HK-2 (cell line): ENCODE data around the gene NTM.

Experiments used
- DNase-seq: peaks from one replicate; pipeline ENCODE4 v3.0.0-alpha.2; 2018; ENCODE audit not compliant: unreplicated experiment

The NTM gene

DNA sequence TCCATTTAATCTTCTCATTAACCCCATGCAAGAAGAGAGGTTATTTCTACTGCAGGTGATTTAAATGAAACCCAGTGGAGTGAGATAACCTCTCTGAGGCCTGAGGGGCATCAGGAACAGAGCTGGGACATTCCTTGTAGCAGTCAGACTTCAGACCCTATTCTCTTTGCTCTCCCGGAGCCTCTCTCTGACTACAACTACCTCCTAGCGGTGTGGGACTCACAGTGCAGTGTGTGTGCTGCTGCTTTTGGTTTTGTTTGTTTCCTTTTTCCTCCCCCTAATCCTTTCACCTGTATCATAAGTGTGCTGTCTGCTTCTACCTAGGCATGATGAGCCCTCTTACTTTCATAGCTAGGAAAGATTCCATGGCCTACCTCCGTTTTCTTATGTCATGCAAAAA, 769.6 kb downstream of the NTM start:
- no peak for DNase-seq

DNA sequence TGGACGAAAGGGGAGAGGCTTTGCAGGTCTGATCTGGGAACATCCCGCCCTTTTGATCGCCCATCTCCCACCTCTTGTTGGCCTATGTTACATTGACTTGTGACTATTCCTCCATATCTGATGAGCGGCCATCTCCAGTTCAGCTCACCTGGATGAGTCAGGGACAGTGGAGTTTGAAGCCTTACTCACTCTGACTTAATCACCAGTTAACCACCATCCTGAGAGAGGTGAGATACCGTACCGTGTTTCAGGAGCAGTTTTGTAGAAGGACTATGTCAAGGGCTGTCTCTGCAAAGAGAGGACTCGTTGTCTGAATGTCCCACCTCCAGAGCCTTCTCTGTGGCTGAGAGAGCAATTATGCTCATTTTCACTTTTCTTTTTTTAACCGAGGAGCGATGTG, 771.7 kb downstream of the NTM start:
- no peak for DNase-seq

DNA sequence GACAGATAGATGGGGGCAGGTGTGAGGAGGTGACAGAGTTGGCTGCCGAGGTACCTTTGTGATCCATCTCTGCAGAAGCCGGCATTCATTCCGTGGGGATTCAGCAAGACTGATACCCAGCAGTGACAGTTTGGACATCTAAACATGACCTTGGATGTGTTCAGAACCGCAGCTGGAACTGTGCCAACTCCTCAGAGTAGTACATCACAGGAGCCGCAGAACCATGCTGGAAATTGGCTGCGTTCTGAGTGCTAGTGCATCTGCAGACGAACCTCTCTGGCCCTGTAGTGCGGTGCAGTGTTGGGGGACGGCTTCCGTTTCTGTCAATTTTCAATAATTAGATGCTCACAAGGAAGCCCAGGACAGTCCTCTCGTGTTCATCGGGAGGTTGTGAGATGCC, 772.1 kb downstream of the NTM start:
- no peak for DNase-seq

DNA sequence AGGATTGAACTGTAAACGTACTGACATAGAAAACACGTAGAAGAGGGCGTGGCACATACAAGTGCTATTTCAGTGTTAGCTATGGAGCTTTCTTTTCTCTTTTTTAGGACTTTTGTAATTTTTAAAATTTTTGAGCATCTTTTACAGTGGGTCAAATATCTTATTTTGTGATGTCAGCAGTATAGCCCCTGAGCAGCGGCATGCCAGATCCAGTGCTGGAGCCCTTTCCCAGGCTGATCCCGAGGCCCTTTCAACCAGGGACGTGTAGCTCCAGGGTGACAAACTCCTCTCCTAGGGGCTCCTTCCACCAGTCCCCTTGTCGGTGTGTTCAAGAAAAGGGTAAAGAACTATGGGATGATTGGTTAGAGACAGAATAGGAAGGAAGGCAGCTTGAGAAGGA, 777.0 kb downstream of the NTM start:
- no peak for DNase-seq

DNA sequence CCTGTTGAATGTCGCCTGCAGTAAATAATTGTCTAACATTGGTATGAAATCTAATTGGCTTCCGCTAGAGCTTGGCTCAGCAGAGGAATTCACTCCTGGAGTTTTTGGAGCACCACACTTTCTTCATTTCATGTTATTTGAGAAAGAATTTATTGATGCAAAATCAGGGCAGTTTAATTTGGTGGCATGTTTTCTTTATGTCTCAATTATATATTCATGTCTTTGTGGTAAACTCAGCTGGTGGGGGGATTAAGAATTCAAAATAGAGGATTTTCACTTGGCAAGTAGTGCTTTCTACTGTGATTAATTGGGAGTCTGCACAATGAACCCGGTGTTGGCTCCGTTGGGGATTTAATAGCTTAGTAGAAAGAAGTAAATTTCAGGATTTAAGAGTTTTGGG, 784.4 kb downstream of the NTM start:
- no peak for DNase-seq

DNA sequence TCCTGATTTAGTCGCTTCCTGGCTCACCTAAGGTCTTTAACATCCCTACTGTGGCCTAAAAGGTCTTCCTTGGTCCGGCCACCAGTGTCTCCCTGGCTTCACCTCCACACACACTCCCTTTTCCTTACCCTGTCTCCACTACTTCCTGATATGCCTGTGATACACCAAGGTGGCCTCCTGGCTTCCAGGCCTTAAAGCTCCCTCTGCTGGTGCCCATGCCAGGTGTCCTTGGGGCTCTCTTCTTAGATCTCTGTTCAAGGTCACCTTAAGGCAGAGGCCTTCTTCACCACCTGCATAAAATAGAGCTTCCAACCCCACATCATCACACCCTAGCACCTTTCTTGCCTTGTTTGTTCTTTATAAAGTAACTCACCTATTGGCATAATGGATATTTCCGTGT, 787.7 kb downstream of the NTM start:
- DNase-seq = peak; percentile 11

DNA sequence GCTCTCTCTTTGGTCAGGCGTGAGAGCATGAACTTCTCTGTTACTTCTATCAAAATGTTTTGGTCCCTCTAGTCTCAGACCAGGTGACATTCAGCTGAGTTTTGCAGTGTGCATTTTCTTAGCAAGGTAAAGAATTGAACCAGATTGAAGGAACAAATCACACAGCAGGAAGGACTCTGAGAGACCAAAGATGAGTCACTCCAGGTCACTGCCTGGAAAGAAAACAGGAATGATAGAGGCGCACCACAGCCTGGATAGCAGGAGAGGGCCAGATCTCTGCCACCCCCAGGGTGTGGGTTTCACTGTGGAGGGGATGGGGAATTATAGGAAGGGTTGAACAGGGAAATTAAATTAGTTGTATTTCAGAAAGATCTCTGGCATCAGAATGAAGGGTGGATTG, 788.3 kb downstream of the NTM start:
- DNase-seq = no peak

DNA sequence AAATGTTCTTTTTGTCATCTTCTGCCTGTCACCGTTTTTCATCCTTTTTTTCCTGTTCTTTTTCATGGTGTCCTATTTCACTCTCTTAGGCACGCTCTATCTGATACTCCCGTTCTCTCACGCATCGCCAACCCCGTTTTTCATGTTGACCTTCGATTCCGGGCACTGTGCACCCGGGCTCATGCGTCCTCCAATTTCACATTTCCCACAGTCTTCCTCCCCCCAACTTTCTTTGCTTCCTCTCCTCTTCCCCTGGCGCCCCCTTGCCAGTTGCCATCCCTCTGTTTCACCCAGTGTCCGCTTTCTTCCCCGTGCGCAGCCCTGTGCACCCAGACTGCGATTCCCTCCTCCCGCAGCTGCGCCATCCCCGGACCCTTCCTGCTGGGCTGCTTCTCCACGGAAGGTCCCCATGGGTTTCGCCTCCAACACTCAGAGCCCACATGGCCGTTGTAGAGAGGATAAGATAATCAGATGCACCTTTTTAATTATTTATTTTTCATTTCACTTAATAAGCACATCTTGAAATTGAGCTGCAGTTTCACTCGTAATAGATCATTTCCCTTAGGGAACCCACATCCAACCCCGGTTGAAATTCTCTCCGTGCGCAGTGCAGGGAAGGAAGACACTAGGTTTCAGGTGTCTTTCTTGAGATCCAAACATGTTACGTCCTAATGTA, 791.1 kb downstream of the NTM start:
- no peak for DNase-seq

DNA sequence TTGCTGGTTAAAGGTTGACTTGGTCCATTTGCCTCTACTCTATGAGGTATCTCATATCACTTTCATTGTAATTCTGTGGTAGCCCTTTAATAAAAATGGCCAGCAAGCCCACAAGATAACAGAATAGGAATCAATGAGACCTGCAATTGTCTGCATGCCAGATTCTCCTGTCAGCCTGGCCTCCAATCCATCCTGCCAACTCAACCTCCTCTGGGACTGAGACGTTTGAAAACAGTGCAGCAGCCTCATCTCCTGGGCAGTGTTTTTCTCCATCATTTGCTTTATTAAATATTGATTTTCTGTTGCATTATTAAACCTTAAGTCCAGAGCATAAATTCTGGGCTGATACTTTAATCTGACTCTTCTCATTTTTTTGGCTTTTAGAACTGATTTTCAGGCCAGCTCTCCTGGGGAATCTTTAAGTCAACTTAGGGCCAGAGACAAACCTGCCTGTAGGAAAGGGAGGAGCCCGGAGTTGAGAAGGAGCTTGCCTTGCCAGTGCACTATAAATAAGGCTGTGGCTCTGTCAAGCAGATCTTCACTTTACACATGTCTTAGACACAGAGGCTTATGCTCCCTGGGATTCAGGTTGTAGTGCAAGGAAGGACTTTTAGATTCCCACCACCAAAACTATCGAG, 798.0 kb downstream of the NTM start:
- no peak for DNase-seq

DNA sequence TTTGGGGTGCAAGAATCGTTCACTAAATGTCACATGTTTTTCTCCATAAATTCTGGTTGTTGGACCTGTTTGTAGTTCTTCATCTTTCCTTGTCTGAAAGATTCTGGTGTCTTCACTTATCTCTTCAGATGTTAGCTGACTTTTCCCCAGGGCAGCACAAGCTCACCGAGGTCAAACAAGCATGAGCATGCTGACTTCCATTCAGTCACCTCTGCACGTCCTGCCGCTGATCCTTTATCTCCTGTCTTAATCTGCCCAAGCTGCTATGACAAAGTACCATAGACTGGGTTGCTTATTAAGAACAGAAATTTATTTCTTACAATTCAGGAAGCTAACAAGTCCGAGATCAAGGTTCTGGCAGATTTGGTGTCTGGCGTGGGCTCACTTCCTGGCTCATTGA, 800.6 kb downstream of the NTM start:
- no peak for DNase-seq

DNA sequence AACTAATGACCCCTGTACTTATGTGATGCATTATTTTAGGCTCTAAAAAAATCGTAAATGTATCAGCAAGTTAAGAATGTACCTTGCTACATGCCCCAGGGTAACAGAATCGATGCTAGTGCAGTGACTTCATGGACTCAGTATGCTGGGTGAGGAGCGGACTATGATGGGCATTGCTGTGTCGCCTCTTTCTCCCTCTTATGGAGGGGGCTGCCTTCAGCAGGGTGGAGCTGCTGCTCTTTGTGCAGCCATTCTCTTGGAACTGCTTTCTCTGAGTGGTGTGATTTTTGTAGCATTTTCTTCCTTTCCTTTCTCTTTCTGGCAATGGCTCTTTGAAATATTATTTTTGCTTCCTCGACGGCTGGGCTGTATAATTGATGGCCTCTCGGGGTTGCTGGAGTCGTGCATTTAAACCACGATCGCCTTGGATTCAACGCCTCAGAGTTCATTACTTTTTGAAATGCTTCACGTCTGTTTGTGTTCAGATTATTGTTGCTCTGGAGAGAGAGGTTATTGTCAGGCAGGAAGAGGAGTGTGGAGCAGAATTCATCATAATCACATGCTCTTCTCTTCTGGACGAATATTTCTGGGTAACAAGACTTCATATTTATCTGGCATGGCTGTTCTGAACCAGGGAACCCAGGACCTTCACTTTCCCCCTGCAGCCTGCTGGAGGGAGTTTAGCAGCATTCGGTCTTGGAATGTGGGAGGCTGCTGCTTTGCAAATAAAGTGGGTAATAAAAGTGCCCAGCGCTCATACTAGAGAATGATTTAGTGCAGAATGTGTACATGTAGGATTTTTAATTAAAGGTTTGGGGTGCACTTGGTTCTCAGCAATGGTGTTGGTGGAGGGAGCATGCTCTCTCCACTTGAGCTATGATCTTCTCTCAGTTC, 804.2 kb downstream of the NTM start:
- no peak for DNase-seq

DNA sequence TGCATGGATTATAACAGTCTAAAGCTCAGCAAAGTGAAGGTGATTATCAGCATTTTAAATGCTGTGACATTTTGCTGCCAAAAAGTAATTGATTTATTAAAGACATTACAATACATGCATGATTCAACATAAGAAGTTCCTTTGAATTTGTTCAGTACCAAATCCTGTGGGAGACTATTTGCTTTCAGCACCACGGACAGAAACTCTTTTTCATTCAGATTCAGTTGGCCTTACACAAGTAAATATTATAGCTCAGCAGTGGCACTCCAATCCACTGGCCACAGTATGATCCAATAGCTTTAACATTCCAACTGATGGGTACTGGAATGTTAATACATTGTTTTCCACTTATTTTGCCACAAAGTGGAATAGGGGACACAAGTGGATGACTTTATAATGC, 806.7 kb downstream of the NTM start:
- no peak for DNase-seq

DNA sequence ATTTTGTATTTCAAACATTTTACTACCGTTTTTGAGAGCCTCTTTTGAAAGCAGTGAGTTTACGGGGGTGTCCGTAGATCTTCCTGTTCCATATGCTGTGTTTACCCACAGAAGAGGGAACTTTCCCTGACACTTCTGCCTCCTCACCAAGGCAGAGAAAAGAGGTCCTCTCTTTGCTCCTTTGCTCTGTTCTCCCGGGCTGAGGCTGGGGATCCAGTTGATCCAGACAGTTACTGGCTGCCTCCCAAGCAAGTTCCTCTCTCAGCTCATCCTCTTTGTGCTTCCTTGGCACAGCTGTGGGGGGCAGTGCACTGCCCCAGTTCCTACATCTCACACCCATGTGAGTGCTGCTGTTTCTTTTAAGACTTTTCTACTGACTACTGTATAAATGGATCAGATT, 813.7 kb downstream of the NTM start:
- DNase-seq = no peak

DNA sequence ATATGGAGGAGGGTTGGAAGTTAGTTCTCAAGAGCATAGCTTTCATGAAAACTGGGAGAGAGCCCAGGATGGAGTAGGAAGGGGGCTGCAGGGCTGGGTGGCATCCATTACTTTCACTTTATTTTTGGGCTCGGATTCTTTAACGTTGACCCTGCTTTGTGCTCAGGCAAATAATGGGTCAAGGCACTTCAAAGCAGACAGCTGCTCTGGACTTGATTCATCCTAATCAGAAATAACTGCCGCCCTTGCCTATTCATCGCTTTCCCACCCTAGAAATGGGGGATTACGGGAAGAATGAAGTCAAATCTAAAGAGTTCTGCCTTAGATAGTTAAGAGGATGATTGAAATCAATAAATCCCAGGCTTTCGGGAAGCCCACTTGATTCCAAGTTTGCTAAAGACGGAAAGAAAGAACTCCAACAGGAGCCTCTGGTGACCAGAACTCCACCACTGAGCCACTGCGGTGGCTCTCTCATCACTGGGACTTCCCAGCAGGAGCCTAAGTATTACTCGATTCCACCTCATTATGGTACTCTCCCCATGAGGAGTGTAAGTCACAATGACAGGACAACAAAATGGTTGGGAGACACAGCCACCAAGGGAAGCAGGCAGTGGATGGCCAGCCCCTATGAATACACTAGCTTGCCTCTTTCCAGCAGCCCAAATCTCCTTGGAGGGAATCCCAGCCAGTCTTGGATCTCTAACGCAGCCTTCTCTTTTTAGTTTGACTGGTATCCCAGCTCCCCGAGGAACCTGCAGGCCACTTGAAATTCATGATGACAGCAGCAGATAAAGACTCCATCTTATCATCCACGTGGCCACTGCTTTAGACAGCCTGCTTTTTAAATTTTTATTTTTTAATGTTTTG, 815.5 kb downstream of the NTM start:
- no peak for DNase-seq

DNA sequence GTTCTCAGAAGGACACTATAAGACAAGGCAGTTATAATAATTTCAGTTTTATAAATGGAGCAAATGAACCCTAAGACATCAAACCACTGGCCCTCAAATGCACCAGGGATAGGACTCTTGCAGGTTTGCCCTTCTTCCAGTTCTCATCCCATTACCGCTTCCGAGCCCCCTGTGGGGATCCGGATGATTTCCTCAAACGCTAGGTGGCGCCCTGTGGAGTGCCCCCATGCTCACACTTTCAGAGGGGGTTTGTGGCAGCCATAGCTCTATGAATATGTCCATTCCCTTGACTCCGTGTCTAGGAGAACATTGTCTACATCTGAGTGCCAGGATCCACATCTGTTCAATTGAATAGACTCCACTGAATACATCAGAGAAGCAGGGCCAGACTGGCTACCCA, 816.3 kb downstream of the NTM start:
- no peak for DNase-seq

DNA sequence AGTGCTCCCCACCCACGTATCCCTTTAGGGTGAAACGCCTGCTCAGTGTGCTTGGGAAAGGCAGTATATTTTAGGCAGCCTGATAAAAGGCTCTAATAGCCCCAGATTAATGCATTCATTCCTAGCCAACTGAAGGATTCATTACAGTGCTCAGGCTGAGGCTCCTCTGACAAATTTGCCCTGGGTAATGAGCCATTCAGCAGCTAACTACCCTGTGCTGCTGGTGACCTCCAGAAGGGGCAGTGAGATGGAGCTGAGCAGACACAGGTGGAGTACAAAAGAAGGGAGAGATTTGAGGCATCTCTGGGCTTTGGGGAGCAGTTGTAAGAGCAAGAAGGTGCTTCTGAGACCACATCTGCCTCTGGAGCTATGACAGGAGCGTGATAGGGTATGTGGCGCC, 817.0 kb downstream of the NTM start:
- no peak for DNase-seq

DNA sequence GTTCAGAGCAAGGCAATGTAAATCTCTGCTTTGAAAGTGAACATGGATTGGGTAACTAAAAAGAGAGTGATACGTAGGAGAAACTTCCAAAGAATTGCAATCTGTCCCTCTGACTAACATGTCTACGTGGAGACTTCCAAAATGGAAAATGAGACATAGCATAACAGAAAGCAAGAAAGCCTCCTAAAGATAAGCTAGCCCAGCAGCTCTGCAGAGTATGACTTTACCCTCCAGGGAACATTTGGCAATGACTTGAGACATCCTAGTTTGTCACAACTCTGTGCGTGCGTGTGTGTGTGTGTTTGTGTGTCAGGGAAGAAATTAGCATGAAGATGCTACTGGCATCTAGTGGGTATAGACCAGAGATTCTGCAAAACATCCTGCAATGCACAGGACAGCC, 817.4 kb downstream of the NTM start:
- no peak for DNase-seq

DNA sequence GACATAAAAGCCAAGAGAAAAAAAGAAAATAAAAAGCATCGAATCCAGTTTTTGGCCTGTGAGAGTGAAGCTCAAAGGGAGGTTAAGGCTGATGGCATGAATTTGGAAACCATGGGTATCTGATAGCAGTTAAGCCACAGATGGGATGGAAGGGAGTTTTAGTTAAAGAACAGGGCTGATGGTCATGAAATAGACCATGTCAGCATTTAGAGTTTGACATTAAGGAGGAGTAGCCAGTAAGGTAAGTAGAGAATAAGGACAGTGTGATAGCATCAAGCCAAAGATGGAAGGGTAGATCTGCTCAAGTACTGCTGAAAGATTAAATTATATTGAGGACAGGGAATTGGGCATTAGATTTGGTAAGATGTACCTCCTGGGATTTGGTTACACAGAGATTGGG, 826.5 kb downstream of the NTM start:
- DNase-seq = no peak

DNA sequence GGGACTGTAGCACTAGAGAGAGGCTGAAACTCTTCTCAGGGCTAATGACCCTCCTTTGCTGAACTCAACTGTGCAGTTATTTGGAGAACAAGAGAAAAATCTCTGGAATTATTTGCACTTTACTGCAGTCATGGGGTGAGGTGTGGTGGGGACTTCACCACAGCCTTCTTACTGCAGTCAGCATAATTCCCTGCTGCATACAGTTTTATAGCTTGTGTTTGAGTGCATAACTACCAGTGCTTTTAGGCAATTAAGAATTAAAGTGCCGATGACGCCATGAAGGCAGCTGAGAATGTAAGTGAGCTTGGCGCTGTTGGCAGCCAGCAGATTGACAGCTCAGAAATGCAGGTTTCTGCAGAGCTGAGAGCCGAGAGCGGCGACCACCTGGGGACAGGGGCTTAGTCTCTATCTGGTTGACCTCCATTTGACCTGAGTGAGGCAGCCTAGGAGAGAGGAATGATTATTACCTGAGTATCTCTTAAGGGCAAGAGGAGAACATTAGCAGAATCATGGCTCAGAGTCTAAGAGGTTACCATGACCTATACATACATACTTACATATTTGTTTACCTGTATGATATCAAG, 830.0 kb downstream of the NTM start:
- no peak for DNase-seq

DNA sequence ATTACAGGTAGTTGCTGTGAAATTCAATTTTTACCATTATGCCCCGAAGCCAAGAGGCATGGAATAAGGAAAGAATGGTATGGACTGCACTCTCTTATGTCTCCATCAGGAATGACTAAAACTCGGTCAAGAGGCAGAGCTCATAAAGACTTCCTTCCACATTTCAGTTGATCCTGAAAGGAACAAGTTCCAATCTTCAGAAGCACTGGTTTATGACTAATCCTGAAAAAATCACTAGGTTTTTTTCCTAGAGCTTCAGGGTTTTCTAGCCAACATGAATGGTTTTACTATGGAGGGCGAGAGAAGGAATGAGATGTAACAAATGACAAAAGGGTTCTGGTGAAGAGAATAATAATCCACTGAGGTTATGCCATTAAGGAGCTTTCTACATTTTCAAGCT, 832.2 kb downstream of the NTM start:
- no peak for DNase-seq

DNA sequence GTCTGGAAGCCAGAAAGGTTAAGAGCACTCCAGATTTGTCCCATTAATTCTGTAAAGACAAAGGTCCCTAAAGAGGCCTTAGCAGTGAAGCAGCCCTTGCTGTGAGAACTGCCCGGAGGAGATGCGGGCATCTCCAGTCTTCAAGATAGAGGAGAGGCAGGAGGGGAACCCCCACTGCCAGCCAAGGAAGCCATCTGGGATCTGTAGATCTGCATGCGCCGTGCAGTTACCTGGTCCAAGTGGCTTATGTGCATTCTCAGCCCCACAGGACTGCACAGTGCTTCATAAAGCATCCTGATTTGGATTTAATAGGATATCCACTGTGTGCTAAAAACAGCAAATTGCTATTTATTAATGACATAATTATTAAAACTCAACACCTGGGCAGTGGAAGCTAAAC, 834.6 kb downstream of the NTM start:
- no peak for DNase-seq

DNA sequence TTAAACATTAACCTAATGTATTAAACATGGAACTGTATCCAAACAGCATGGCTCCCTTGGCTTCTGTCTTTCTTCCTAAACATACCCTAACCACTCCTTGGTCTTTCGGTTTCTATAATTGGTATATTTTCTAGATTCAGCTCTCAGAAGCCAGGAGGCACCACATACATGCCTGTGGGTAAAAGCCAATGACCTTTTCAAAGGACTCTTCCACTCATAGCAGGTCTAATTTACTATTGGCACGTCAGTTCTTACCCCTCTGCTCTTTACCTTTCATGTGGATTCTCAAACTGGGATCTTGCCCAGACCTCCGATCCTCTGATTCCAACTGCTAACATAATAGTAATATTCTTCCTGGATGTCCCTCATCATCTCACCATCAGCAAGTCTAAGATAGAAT, 835.1 kb downstream of the NTM start:
- DNase-seq = no peak
